Epidermal melanocyte (primary cell): ENCODE results near the gene PTBP1.

Experiments used
- DNase-seq: peaks from one replicate; pipeline ENCODE4 v3.0.0; 2011; ENCODE audit warnings: low spot score; ENCODE audit not compliant: insufficient read length

The PTBP1 gene

DNA sequence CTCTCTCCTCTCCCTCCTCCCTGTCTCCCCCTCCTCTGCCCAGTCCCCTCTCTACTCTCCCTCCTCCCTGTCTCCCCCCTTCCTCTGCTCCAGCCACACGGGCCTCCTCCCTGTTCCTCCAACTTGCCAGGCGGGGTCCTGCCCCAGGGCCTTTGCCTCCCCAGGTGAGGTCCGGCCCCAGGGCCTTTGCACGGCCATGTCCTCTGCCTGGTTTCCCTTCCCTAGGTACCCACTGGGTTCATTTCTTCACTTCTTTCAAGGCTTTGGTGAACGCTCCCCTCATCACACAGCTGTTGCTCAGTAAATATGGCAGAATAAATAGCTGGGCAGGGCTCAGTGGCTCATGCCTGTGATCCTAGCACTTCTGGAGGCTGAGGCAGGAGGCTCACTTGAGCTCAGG, 25.2 kb upstream of the PTBP1 start:
- no peak for DNase-seq

DNA sequence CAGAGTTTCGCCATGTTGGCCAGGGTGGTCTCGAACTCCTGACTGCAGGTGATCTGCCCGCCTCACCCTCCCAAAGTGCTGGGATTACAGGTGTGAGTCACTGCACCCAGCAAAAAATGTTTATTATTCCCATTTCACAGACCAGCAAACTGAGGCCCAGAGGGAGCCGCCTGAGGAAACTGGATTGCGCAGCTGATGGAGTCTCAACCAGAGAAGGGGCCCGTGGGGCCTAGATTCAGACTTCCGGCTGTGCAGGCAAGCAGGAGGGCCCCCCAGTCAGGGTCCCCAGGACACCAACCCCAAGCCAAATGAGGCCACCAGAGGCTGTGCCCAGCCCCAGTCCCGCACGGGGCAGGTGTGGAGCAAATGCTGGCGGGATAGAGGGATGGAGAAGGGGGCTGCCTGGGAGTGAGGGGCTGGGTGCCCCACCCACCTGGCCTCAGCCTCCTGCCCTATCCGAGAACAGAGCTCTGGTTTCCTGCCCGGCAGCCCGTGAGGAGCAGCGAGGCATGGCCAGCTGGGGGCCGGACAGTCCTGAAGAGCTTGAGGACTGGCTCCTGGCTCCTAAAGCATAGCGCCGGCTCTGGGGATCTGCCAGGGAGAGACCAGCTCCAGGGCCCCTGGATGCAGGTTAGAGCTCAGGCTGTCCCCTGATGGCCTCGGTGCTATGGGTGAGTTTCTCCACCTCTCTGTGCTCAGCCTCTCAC, 24.4 kb upstream of the PTBP1 start:
- DNase-seq, result no peak

DNA sequence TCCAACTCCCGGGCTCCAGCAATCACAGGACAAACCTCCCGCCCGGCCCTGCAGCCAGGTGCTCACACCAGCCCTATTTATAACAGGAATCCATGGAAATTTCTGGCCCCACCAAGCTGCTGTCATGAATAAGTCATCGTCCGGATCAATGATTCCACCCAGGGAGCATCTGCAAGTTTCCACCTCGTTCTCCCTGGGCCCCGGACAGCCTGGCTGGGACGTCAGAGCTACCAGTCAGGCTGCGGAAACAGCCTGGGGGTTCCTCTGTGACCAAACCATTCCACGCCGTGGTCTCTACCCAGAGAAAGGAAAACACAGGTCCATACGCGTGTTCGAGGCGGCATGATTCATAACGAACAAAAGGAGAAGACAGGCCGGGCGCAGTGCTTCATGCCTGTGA, 20.7 kb upstream of the PTBP1 start:
- DNase-seq, result no peak

DNA sequence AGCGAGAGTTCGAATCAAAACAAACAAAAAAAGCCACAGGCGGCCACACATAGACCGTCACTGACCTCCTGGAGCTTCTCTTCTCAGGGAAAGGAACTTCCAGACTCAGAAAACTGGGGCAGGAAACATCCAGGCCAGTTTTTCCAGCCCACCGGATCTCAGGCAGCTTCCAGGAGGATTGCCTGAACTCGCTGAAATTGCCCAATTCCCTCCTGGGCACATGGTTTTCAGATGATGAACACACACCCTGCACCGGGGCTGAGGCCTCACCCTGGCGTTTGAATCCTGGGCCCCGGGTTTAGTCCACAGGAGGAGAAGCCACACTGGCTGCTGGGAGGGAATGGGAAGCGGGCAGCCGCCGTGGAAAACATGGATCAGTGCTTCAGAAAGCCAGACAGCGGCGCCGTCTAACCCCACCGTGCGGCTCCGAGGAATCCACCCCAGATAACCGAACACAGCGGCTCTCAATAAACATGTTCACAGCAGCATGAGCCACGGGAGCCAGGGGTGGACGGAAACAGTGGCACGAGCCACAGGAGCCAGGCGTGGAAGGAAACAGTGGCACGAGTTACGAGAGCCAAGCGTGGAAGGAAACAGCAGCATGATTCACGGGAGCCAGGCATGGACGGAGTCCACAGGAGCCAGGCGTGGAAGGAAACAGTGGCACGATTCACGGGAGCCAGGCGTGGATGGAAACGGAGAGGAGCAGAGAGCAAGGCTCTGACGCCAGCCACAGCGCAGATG, 18.2 kb upstream of the PTBP1 start:
- no peak for DNase-seq

DNA sequence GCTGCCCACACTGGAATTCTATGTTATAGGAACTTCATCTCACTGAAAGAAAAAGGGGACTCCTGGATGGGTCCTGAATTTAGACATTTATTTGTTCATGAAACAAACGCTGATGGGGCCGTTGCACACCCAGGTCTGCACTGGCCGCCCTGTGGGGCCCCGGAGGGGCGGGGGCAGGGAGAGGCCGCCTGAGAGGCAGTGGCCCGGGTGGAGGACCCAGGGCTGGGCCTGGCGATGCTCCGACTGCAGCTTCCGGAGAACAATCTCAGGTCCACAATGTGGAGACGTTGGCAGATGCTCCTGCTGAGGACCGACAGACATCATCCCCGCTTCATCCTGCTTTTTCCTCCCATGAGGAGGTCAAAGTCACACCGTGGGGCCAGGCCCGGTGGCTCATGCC, 16.3 kb upstream of the PTBP1 start:
- no peak for DNase-seq

DNA sequence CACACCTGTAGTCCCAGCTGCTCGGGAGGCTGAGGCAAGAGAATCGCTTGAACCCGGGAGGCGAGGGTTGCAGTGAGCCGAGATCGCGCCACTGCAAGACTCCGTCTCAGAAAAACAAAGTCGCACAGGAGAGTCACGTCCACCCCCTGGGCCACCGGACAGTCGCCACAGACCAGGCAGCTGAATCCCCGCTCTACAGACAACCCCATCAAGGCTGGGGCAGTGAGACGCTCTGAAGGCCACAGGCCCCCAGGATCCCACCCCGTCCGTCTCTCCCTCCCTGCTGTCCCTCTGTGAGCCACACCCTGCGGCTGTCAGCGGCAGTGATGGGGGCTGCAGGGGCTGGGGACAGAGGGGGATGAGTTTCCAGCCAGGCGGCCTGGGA, 15.5 kb upstream of the PTBP1 start:
- DNase-seq, result no peak

DNA sequence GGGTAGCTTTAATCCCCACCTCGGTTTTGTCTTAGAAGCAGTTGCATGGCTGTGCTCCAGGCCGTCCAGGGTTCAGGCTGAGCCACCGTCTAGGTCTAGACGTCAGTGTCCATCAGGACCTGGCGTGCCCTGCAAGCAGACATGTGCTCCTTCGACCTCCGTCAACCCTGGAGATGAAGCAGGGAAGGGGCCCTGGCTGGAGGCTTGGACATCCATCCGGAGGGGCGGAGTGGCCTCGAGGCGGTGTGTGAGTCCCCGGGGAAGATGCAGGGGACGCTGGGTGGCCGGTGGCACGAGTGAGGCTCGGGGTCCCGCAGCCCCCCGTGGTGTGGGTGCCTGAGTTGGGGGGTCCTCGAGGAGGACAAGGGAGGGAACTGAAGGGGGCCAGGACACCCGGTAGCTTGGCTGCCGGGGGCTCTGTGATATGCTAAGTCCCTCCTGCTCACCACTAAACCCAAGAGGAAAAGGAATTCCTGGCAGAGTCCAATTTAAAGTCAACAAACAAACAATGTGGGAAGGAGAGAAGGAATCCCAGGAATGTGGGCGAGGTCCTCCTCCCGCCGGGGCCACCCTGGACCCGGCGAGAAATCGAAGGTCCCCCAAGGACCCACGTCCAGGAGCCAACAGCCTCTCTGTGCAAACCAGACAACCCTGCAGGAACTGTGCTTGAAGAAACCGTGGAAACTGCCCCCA, 14.9 kb upstream of the PTBP1 start:
- no peak for DNase-seq

DNA sequence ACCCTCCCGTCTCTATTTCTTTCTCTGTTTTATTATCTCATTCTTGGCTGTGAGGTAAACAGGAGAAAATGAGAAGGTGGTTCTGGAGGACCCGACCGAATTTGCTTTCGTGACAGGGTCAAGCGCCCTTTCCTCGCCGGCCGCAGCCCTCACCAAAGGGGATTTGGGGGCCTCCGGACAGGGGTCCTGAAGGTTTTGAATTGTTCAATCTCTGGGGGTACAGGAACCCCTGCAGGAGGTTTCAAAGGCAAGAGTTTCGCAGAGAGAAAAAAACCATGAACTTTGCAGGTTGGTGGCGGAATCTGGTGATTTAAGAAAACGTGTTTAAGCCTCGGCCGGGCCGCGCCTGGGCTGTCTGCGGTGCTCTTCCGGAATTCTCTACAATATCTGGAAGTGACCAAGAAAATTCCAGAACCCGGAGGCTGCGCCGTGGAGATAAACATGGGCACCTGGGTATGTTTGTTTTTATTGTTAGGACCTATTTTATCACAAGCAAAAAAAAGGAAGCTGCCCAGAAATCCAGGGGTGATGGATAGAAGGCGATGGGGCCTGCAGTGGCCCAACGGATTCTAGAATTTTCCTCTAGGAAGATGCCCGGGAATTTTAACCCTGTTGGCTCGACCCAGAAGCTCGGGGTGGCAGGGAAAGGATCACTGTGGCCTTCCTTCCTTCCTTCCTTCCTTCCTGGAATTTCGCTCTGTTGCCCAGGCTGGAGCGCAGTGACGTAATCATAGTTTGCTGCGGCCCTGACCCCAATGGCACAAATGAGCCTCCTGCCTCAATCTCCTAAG, 14.2 kb upstream of the PTBP1 start:
- DNase-seq, result no peak

DNA sequence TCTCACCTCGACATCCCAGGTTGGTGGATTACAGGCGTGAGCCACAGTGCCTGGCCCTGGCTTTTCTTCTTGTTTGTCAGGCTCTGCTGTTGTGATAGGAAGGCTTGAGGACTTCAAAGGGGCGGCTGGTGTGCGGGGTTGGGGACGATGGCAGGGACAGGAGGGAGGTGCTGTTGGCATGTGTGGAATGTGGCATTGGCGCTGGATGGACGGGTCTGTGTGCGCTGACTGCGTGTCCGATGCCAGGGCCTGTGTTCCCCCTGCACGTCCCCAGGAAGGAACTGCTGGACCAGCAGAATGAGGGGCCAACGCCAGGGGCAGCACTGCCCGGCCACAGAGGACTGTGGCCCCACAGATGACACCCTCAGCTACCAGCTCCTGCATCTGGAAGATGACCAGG, 12.7 kb upstream of the PTBP1 start:
- no peak for DNase-seq

DNA sequence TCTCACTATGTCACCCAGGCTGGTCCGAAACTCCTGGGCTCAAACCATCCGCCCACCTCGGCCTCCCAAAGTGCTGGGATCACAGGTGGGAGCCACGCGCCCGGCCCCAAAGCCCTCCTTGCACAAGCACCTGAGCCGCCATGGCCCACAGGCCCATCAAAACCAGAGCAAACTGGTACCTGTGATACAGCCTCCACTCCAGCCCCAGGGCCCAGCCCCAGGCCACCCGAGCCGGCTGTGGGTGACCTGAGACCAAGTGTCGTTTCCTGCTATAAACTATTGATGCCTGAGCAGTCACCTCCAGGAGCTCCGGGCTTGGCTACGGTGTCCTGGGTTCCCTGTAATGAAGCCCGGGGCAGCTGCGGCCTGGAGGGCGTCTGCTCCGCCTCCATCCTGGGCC, 9.7 kb upstream of the PTBP1 start:
- DNase-seq, result no peak

DNA sequence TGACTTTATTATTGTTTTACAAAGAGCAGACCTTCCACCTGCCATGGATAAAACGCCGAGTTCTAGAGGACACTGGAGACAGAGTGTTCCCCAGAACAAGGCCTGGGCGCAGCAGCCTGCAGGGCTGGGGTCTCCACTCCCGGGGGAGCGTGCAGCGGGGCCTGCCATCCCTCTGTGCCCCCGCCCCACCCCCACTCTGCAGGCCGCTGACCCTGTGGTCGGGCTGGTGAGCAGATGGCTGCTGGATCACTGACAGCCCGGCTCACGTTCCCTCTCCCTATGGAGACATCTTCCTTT, 8.6 kb upstream of the PTBP1 start:
- DNase-seq, result no peak

DNA sequence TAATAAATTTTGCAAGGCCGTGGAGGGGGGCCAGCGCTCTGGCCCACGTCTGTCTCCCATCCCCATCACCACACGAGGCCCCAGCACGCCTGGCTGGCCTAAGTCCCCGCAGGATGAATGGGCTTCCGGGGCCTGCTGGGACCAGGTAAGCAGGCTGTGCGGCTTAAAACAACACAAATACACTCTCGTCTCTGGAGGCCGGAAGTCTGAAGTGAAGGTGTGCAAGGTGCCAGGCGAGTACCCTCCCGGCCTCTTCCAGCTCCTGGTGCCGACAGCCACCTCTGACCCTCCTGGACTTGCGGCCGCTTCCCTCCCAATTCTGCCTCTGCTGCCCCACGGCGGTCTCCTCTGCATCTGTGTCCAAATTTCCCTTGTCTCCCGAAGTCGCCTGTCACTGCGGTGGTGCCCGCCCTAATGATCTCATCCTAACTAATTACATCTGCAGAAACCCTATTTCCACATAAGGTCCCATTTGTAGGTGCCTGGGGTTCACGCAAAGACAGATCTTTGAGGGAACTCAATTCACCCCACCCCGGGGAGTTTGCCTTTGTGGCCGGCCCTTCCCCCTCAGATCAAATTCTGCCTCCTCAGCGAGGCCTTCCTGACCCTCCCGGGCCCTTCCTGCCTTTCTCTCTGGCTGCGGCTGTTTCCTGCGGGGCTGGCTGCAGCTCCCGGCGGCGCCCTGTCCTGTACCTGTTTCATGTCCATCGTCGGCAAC, 8.1 kb upstream of the PTBP1 start:
- no peak for DNase-seq

DNA sequence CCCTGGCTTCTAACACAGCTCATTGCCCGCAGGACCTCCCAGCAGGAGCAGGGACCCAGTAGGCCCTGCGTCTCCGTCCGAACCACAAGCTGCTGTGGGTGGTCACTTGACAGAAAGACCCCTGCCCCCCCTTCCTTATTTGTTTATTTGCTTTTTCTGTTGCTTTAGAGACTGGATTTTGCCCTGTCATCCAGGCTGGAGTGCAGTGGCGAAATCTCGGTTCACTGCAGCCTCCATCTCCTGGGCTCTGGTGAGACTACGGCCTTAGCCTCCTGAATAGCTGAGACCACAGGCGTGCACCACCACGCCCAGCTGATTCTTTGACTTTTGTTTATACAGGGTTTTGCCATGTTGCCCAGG, 7.6 kb upstream of the PTBP1 start:
- DNase-seq, result no peak

DNA sequence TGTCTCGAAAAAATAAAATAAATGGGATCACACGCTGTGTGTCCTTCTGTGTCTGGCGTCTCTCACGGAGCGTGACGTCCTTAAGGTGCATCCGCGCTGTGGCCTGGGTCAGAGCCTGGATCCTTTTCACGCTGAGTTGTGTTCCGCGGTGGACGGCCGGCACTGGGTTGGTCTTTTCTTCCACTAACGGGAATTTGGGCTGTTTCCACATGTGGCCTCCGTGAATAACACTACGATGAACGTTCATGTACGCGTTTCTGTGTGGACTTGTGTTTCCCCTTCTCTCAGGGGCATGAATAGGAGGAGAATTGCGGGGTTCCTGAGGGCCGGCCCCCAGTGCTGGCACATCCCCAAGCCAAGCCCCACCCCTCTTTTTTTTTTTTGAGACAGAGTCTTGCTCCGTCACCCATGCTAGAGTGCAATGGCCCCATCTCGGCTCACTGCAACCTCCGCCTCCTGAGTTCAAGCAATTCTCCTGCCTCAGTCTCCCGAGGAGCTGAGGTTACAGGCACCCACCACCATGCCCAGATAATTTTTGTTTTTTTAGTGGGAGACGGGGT, 6.2 kb upstream of the PTBP1 start:
- no peak for DNase-seq

DNA sequence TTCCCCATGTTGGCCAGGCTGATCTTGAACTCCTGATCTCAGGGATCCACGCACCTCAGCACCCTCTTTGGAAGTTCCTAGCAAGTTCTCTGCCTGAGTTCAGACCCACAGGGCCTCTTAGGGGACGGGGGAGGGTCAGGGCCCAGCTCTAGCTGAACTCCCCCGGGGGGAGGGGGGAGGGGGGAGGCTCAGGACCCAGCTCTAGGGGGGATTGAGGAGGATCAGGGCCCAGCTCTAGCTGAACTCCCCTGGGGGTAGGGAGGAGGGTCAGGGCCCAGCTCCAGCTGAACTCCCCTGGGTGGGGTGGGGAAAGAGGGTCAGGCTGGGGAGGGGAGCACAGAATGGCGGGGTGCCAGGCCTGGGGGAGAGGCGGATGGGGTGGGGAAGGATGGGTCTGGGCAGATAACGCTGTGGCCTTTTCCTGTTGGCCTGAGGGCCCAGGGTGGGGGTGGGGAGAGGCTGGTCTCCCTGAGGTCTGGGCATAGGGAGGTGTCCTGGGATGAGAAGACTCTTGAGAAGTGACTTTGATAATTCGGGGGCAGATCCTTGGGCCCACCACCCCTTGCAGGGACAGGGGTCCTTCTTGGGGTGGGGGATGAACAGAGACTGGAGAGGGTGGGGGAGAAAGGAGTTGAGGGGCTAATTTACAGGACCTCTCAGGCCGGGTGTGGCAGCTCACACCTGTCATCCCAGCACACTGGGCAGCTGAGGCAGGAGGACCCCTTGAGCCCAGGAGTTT, 5.5 kb upstream of the PTBP1 start:
- no peak for DNase-seq

DNA sequence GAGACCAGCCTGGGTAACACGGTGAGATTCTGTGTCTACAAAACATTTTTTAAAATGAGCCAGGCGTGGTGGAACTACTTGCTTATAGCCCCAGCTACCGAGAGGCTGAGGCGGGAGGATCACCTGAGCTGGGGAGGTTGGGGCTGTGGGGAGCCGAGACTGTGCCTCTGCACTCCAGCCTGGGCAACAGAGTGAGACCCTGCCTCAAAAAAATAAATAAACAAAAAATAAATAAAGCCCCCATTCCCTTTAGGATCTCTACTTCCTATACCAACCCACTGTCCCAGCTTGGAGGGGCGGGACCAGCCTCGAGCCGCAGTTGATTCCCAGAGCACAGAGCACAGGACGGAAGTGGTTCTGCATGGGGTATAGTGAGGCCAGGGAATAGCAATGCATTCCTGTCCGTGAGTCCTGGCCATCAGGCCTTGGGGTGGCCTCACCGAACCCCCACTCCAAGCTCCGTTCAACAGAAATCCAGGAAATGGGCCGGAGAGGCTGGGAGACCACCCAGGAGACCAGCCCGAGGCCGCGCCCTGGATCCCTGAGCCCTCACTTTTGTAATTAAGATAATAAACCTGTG, 4.9 kb upstream of the PTBP1 start:
- no peak for DNase-seq

DNA sequence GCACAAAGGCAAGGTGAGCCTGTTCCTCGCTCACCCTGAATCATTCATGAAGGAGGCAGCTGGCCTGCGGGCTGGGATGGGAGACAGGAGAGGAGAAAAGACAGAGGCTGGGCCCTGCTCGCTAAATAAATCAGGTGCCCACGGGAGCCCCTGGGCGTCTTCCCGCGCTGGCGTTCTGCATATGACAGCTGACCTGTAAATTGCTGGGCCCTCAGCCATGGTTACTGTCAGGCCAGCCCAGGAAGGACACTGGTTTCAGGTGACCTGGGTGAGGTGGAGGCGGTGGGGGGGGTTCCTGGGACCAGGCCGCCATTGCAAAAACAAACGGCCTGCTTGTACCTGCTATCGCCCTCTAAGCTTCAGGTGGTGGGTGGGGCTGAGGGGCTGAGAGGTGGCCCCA, 3.4 kb upstream of the PTBP1 start:
- no peak for DNase-seq

DNA sequence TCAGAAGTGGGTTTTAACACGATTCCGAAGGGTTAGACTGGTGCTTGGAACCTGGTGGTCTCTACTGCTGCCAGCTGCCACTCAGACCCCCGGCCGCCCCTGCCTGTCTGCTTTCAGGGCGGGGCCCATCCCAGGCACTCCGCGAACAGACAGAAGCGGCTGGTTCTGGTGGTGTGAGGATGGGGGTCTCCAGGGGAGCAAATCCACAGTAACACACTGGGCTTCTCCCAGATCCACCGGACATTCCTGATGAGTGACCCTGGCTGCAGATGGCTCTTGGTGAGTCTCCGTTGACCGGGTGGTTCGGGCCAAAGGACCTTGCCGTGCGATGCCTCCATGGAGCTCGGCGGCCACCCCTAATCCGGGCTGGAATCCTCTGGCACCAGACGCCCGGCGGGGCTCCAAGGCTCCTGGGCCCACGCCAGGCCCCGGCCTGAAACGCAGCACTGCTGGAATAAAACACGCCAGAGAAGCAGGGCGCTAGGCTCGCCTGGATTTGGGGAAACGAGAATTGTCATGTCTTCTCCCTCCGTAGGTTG, 2.1 kb upstream of the PTBP1 start:
- DNase-seq, result no peak

DNA sequence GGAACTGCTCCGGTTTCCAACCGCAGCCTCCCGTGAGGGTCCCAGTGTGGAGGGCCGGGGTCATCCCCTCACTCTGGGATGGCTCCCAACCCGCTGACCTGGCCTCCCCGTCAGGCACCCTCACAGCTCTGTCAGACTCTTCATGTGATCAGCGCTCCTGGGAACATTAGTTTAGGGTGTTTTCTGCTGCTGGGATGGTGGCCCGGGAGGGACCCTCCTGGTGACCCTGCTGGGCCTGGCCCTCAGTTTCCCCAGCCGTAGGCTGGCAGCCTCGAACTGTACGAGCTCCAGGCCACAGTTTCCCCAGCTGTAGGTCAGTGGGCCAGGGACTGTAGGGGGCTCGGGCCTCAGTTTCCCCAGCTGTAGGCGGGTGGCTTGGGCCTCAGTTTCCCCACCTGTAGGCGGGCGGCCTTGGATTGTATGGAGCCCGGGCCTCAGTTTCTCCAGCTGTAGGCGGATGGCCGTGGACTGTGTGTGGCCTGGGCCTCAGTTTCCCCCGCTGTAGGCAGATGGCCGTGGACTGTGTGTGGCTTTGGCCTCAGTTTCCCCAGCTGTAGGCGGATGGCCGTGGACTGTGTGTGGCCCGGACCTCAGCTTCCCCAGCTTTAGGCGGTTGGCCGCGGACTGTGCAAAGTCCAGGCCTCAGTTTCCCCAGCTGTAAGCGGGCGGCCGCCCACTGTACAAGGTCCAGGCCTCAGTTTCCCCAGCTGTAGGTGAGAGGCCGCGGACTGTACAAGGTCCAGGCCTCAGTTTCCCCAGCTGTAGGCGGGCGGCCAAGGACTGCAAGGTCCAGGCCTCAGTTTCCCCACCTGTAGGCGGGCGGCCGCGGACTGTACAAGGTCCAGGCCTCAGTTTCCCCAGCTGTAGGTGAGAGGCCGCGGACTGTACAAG, 1.3 kb upstream of the PTBP1 start:
- no peak for DNase-seq
